Measurements from ENCODE around the gene CRHR2. TPM values are rescaled to one million over a fixed set of nuclear protein-coding genes. Genes with fewer than 3 reads are reported as not detected.

The CRHR2 gene
- total RNA-seq, 2 donors from 2014 or later = 0.16 to 0.44 TPM

GRCh38 chr7:30687604-30688003 lies 5.3 kb upstream of the CRHR2 start:
- intact Hi-C loops (cut with DNase I) = no loop called here
- DNase-seq (no peak), ATAC-seq (no peak)

DNA sequence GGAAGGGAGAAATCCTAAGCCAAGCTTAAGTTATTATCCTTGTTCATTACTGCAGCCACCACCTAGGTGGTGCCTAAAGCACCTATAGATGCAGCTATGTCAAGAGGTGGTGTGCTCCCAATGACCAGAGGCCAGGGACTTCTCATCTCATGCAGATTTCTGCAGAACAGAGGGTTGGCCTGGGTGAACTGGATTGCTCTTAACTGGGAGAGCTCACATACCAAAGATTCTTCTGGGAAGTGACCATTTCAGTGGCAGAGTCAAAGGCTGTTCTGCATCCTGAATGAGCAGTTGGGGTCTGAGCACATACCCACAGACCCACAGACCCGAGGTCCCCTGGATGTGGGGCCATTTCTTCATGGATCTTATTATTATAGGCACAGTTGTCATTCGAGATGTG lies 2.1 kb upstream of the CRHR2 start:
- ATAC-seq = no peak
- no peak for DNase-seq
- intact Hi-C loops (cut with DNase I) = no loop called here

GRCh38 chr7:30683816-30684215 lies 1.6 kb upstream of the CRHR2 start:
- ATAC-seq (no peak), DNase-seq (no peak)
- intact Hi-C loops (cut with DNase I) = no loop called here

DNA sequence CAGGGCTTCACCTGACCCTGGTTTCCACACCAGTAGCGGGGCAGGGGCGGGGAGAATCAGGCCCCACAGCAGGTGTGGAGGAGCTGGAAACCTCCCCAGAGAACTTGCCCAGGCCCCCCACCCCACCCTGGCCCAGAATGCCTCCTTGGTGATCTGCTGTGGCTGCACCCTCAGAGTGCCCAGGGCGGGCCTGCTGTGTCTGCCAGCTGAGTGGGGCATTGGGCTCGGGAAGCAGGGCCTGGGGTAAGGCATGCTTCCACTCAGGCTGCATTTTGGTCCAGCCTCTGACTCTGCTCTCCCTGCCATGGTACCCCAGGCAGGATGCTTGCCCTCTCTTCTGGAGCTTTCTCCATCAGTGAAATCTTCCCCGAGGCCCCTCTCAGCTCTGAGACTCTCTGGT lies 1.1 kb upstream of the CRHR2 start:
- intact Hi-C loops (cut with DNase I) = no loop called here
- ATAC-seq (no peak), DNase-seq (no peak)

GRCh38 chr7:30681815-30682211 lies 443 bp downstream of the CRHR2 start:
- intact Hi-C loops (cut with DNase I) = no loop called here
- peak; percentile 15 to 29 for ATAC-seq
- no peak for DNase-seq

GRCh38 chr7:30681331-30681797 lies 892 bp downstream of the CRHR2 start:
- ATAC-seq (no peak), DNase-seq (no peak)
- intact Hi-C loops (cut with DNase I) = no loop called here

- ATAC-seq (no peak), DNase-seq (no peak)
- intact Hi-C loops (cut with DNase I) = no loop called here
Observed at GRCh38 chr7:30679664-30680063, 2.6 kb downstream of the CRHR2 start.

- intact Hi-C loops (cut with DNase I) = no loop called here
- DNase-seq (no peak), ATAC-seq (no peak)
Observed at GRCh38 chr7:30678805-30679204, 3.5 kb downstream of the CRHR2 start.

- intact Hi-C loops (cut with DNase I) = no loop called here
- DNase-seq (no peak), ATAC-seq (peak in 1 of 2 donors; percentile 28)
Observed at GRCh38 chr7:30674876-30675275, 7.4 kb downstream of the CRHR2 start.

DNA sequence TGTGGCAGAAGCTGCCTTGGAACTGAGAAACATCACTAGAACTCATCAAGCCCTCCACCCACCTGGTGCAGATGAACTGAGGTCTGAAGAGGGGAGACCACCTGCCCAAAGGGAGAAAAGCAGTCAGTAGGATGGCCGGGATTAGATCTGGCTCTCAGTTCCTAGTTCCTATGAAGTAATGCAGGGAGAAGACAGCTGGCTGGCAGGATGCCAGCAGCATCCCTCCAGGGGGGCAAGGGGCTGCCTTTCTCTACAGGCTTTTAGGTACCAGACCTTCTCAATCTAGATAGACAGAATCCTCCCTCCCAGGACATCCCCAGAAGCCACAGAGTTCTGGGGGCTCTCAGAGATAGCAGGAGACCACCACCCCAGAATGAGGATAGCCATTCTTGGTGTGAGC lies 7.8 kb downstream of the CRHR2 start:
- intact Hi-C loops (cut with DNase I) = no loop called here
- no peak for DNase-seq
- no peak for ATAC-seq

DNA sequence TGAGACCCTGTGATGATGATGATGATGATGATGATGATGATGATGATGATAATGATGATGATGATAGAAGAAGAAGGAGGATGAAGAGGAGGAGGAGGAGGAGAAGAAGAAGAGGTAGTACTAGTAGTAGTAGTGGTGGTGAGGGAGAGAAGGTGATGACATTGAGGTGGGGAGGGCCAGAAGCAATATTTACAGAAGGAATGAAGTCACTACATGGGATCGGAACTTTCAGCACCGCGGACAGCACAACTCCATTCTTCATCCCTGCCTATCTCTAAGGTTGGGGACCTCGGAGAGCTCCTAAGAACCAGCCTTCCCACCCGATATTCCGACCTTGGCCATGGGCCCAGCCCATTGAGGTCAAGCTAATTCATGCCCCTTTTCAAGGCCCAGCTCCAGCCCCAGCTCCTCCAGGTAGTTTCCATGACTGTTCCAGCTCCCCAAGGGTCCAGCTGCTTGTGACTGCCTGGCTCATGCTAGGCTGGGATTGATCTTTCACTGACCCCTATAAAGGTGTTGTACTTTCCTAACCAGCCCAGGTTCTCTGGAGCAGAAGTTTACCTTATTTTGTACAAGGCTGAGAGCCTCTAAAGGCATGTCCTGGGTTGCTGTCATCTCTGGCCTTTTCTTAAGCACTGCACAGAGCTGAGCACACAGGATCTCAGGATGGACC lies 10.3 kb downstream of the CRHR2 start:
- ATAC-seq (peak; percentile 39 to 68), DNase-seq (peak; percentile 48)

GRCh38 chr7:30668102-30668501 lies 14.2 kb downstream of the CRHR2 start:
- intact Hi-C loops (cut with DNase I) = no loop called here
- no peak for ATAC-seq
- DNase-seq = no peak

More for the DNA sequence above, 10.3 kb downstream of the CRHR2 start:
- intact Hi-C loops (cut with DNase I) = no loop called here

DNA sequence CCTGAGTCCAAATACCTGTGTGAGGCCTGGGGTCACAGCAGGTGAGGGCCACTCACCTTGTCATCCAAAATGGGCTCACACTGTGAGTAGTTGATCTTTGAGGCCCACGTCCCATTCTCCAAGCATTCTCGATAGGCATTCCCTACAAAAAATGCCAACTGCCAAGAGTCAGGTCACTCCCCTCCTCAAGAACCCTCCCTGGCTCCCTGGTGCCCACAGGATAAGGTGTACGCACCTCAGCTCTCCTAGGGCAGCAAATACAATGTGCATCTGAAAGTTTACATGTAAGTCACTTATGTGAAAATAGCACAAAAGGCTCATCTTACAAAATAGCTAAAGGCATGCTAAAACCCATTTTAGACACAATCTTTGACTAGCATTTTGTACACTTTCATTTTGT lies 15.1 kb downstream of the CRHR2 start:
- no peak for DNase-seq
- intact Hi-C loops (cut with DNase I) = no loop called here
- ATAC-seq = no peak

GRCh38 chr7:30665449-30665848 lies 16.8 kb downstream of the CRHR2 start:
- DNase-seq (no peak), ATAC-seq (no peak)
- intact Hi-C loops (cut with DNase I) = no loop called here

- intact Hi-C loops (cut with DNase I) = no loop called here
Observed at GRCh38 chr7:30665043-30665442, 17.2 kb downstream of the CRHR2 start.

GRCh38 chr7:30664184-30664885 lies 17.9 kb downstream of the CRHR2 start:
- no peak for ATAC-seq
- no peak for DNase-seq
- intact Hi-C loops (cut with DNase I) = no loop called here

More at GRCh38 chr7:30665043-30665442, 17.2 kb downstream of the CRHR2 start:
- DNase-seq (no peak), ATAC-seq (no peak)

GRCh38 chr7:30663414-30663813 lies 18.8 kb downstream of the CRHR2 start:
- ATAC-seq (no peak), DNase-seq (no peak)
- intact Hi-C loops (cut with DNase I) = no loop called here

- intact Hi-C loops (cut with DNase I) = no loop called here
- no peak for ATAC-seq
- DNase-seq = no peak
Observed at GRCh38 chr7:30662431-30662939, 19.8 kb downstream of the CRHR2 start.

GRCh38 chr7:30661926-30662325 lies 20.3 kb downstream of the CRHR2 start:
- ATAC-seq (no peak), DNase-seq (no peak)
- intact Hi-C loops (cut with DNase I) = no loop called here

- intact Hi-C loops (cut with DNase I) = no loop called here
- ATAC-seq = no peak
- DNase-seq = peak; percentile 8
Observed at GRCh38 chr7:30660331-30661255, 21.7 kb downstream of the CRHR2 start.

Measured in left cardiac atrium (tissue), 4 donors.